Measurements from ENCODE around the gene OPA1.

- no peak for TF ChIP-seq CTCF (IDR thresholded peaks at IDR 0.05; ENCODE audit: low read length)
- TF ChIP-seq EZH2 (optimal IDR thresholded peaks at IDR 0.05; ENCODE audit: low read depth, low read length): no peak
These were observed 3.9 kb upstream of the OPA1 start for GRCh38 chr3:193589129-193589528.
